Measurements from ENCODE around the gene ADTRP.
A peak's percentile ranks its signal among the peaks of the same experiment; 100 is the strongest.

Gene ADTRP

GRCh38 chr6:11763460-11764249, 14.9 kb downstream of the ADTRP start:
- DNase-seq, result no peak
- intact Hi-C loops (cut with DNase I), result no loop called here

GRCh38 chr6:11762794-11763459, 15.7 kb downstream of the ADTRP start:
- intact Hi-C loops (cut with DNase I), result no loop called here
- DNase-seq, result no peak

GRCh38 chr6:11761744-11762620, 16.6 kb downstream of the ADTRP start:
- no peak for DNase-seq
- intact Hi-C loops (cut with DNase I), result no loop called here

- intact Hi-C loops (cut with DNase I), result no loop called here
These were observed 18.6 kb downstream of the ADTRP start for GRCh38 chr6:11760015-11760473.

GRCh38 chr6:11758878-11759277, 19.7 kb downstream of the ADTRP start:
- intact Hi-C loops (cut with DNase I), result no loop called here

More at GRCh38 chr6:11760015-11760473, 18.6 kb downstream of the ADTRP start:
- no peak for DNase-seq

GRCh38 chr6:11756726-11757125, 21.9 kb downstream of the ADTRP start:
- DNase-seq, result no peak

More at GRCh38 chr6:11758878-11759277, 19.7 kb downstream of the ADTRP start:
- no peak for DNase-seq

GRCh38 chr6:11756292-11756691, 22.3 kb downstream of the ADTRP start:
- intact Hi-C loops (cut with DNase I), result no loop called here

More at GRCh38 chr6:11756726-11757125, 21.9 kb downstream of the ADTRP start:
- intact Hi-C loops (cut with DNase I), result no loop called here

GRCh38 chr6:11755725-11756124, 22.9 kb downstream of the ADTRP start:
- intact Hi-C loops (cut with DNase I), result no loop called here
- no peak for DNase-seq

More at GRCh38 chr6:11756292-11756691, 22.3 kb downstream of the ADTRP start:
- DNase-seq, result no peak

- peak in 4 of 42 donors; percentile 13 to 47 (median 18) for DNase-seq
- intact Hi-C loops (cut with DNase I), result no loop called here
These were observed 23.9 kb downstream of the ADTRP start for GRCh38 chr6:11754625-11755271.

- no peak for DNase-seq
- intact Hi-C loops (cut with DNase I), result no loop called here
These were observed 24.8 kb downstream of the ADTRP start for GRCh38 chr6:11753798-11754197.

- no peak for DNase-seq
- intact Hi-C loops (cut with DNase I), result no loop called here
These were observed 26.2 kb downstream of the ADTRP start for GRCh38 chr6:11752360-11752759.

- intact Hi-C loops (cut with DNase I), result no loop called here
- no peak for DNase-seq
These were observed 27.9 kb downstream of the ADTRP start for GRCh38 chr6:11750682-11751081.

- no peak for DNase-seq
- intact Hi-C loops (cut with DNase I), result no loop called here
These were observed 29.9 kb downstream of the ADTRP start for GRCh38 chr6:11748591-11749210.

- no peak for DNase-seq
- intact Hi-C loops (cut with DNase I), result no loop called here
These were observed 31.6 kb downstream of the ADTRP start for GRCh38 chr6:11747021-11747420.

- intact Hi-C loops (cut with DNase I), result no loop called here
- DNase-seq, result peak in 11 of 42 donors; percentile 7 to 53 (median 22)
These were observed 33.9 kb downstream of the ADTRP start for GRCh38 chr6:11744753-11745152.

GRCh38 chr6:11744101-11744500, 34.5 kb downstream of the ADTRP start:
- intact Hi-C loops (cut with DNase I), result no loop called here

GRCh38 chr6:11740875-11741274, 37.7 kb downstream of the ADTRP start:
- no peak for DNase-seq
- intact Hi-C loops (cut with DNase I), result no loop called here

More at GRCh38 chr6:11744101-11744500, 34.5 kb downstream of the ADTRP start:
- no peak for DNase-seq

- DNase-seq, result peak in 1 of 42 donors; percentile 38
- intact Hi-C loops (cut with DNase I), result no loop called here
These were observed 39.8 kb downstream of the ADTRP start for GRCh38 chr6:11738661-11739375.

Data from head of caudate nucleus (tissue), 42 donors.